Measurements from ENCODE around the gene CUL4A.

CUL4A gene

DNA sequence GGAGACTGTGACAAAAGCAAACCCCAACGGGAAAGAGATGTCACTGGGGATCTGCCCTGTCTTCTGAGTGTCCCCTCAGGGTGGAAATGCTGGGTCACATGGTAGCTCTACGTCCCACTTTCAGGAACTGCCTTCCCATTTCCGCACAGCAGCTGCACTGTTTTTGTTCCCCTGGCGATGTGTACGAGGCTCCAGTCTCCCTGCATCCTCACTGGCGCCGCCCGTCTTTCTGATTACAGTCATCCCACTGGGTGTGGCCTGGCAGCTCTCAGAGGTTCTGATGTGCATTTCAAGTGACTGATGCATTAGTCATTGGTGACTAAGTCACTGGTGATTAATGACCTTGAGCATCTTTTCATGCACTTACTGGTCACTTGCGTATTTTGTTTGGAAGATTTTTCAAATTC, 22.1 kb upstream of the CUL4A start (continued):
- no peak for TF ChIP-seq PPARA (CRISPR knock-in tag; IDR thresholded peaks at IDR 0.05; ENCODE audit: borderline replicate concordance)
- no peak for TF ChIP-seq BACH2 (CRISPR knock-in tag; IDR thresholded peaks at IDR 0.05; ENCODE audit: borderline replicate concordance)
- TF ChIP-seq, protein P1, sequence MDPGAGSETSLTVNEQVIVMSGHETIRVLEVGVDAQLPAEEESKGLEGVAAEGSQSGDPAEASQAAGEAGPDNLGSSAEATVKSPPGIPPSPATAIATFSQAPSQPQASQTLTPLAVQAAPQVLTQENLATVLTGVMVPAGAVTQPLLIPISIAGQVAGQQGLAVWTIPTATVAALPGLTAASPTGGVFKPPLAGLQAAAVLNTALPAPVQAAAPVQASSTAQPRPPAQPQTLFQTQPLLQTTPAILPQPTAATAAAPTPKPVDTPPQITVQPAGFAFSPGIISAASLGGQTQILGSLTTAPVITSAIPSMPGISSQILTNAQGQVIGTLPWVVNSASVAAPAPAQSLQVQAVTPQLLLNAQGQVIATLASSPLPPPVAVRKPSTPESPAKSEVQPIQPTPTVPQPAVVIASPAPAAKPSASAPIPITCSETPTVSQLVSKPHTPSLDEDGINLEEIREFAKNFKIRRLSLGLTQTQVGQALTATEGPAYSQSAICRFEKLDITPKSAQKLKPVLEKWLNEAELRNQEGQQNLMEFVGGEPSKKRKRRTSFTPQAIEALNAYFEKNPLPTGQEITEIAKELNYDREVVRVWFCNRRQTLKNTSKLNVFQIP (CRISPR knock-in tag; IDR thresholded peaks at IDR 0.05; ENCODE audit: borderline replicate concordance, low read depth), result no peak
- no peak for TF ChIP-seq ZNF70 (CRISPR knock-in tag; IDR thresholded peaks at IDR 0.05)
- TF ChIP-seq ISL1 (CRISPR knock-in tag; IDR thresholded peaks at IDR 0.05), result peak; percentile 92
- TF ChIP-seq, protein P2, sequence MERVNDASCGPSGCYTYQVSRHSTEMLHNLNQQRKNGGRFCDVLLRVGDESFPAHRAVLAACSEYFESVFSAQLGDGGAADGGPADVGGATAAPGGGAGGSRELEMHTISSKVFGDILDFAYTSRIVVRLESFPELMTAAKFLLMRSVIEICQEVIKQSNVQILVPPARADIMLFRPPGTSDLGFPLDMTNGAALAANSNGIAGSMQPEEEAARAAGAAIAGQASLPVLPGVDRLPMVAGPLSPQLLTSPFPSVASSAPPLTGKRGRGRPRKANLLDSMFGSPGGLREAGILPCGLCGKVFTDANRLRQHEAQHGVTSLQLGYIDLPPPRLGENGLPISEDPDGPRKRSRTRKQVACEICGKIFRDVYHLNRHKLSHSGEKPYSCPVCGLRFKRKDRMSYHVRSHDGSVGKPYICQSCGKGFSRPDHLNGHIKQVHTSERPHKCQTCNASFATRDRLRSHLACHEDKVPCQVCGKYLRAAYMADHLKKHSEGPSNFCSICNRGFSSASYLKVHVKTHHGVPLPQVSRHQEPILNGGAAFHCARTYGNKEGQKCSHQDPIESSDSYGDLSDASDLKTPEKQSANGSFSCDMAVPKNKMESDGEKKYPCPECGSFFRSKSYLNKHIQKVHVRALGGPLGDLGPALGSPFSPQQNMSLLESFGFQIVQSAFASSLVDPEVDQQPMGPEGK (CRISPR knock-in tag; IDR thresholded peaks at IDR 0.05; ENCODE audit: borderline replicate concordance), result no peak
- TF ChIP-seq TOX (CRISPR knock-in tag; IDR thresholded peaks at IDR 0.05; ENCODE audit: borderline replicate concordance), result 0 out of 2 replicates have a peak, but pooled peaks have one; percentile 25
- no peak for TF ChIP-seq ESRRG (CRISPR knock-in tag; IDR thresholded peaks at IDR 0.05)
- TF ChIP-seq ZNF8 (CRISPR knock-in tag; IDR thresholded peaks at IDR 0.05), result no peak
- TF ChIP-seq ARNTL (CRISPR knock-in tag; IDR thresholded peaks at IDR 0.05; ENCODE audit: borderline replicate concordance, low read depth), result no peak

DNA sequence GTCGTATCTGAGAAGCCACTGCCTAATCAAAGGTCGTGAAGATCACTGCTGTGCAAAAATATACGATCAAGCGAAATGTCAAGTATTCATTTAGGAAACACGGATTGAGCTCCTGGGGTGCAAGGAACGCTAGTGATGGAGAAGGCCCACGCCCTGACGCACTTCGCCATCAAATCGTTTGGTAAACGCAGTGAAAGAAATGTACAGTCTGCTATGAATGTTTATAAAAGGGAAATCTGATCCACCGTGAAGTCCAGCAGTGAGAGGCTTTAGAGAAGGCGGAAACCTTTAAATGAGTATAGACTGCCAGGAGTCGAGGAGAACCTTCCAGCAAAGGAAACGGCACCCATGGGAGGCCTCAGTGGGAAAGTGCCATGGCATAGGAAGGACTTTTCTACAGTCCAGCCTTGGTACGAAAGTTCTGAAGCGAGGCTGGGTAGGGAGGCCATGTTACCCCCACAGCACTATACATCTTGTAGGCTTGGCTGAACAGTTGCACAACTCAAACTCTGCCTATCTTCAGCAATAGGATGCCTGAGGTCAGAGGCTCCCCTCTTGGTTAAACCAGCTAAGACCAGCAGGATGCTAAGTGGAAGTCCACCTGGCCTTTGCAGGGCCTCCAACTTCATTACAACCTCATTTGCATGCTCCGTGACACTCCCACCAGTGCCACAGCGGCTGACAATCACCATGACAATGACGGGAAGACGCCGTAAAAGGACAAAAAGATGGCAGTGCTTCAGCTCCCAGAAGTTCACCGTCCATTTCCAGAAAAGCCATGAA, 21.3 kb upstream of the CUL4A start:
- ATAC-seq, result no peak

DNA sequence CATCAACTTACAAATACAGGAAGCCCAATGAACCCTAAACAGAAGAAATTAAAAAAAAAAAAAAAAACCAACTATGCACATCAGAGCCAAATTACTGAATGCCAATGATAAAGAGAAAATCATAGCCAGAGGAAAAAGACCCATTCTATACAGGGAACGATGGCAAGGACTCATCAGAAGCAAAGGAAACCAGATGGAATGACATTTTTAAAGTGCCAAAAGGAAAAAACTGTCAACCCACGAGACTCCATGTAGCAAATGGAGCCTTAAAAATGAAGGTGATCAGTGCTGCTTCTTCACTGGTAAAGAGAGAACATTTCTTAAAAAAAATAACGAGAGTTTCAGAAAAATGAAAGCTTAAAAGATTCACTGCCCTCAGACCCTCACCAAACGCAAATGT, 19.2 kb upstream of the CUL4A start:
- no peak for TF ChIP-seq OSR1 (CRISPR knock-in tag; IDR thresholded peaks at IDR 0.05)
- no peak for TF ChIP-seq ZNF8 (CRISPR knock-in tag; IDR thresholded peaks at IDR 0.05)
- no peak for TF ChIP-seq PPARA (CRISPR knock-in tag; IDR thresholded peaks at IDR 0.05; ENCODE audit: borderline replicate concordance)
- TF ChIP-seq SNAI2 (CRISPR knock-in tag; IDR thresholded peaks at IDR 0.05), result no peak
- no peak for TF ChIP-seq ZNF565 (CRISPR knock-in tag; conservative IDR thresholded peaks at IDR 0.05; ENCODE audit: low read depth)
- TF ChIP-seq, protein P3, sequence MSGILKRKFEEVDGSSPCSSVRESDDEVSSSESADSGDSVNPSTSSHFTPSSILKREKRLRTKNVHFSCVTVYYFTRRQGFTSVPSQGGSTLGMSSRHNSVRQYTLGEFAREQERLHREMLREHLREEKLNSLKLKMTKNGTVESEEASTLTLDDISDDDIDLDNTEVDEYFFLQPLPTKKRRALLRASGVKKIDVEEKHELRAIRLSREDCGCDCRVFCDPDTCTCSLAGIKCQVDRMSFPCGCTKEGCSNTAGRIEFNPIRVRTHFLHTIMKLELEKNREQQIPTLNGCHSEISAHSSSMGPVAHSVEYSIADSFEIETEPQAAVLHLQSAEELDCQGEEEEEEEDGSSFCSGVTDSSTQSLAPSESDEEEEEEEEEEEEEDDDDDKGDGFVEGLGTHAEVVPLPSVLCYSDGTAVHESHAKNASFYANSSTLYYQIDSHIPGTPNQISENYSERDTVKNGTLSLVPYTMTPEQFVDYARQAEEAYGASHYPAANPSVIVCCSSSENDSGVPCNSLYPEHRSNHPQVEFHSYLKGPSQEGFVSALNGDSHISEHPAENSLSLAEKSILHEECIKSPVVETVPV (CRISPR knock-in tag; IDR thresholded peaks at IDR 0.05), result no peak
- no peak for TF ChIP-seq ARNTL (CRISPR knock-in tag; IDR thresholded peaks at IDR 0.05; ENCODE audit: borderline replicate concordance, low read depth)
- TF ChIP-seq ZFP30 (CRISPR knock-in tag; IDR thresholded peaks at IDR 0.05), result no peak
- TF ChIP-seq, protein P4, sequence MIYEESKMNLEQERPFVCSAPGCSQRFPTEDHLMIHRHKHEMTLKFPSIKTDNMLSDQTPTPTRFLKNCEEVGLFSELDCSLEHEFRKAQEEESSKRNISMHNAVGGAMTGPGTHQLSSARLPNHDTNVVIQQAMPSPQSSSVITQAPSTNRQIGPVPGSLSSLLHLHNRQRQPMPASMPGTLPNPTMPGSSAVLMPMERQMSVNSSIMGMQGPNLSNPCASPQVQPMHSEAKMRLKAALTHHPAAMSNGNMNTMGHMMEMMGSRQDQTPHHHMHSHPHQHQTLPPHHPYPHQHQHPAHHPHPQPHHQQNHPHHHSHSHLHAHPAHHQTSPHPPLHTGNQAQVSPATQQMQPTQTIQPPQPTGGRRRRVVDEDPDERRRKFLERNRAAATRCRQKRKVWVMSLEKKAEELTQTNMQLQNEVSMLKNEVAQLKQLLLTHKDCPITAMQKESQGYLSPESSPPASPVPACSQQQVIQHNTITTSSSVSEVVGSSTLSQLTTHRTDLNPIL (CRISPR knock-in tag; IDR thresholded peaks at IDR 0.05; ENCODE audit: low read depth), result no peak
- TF ChIP-seq ESRRG (CRISPR knock-in tag; IDR thresholded peaks at IDR 0.05), result no peak
- ATAC-seq, result no peak

More for the DNA sequence above, 21.3 kb upstream of the CUL4A start:
- TF ChIP-seq ZFP3 (CRISPR knock-in tag; IDR thresholded peaks at IDR 0.05) (no peak), ZFP30 (CRISPR knock-in tag; IDR thresholded peaks at IDR 0.05) (no peak), OSR1 (CRISPR knock-in tag; IDR thresholded peaks at IDR 0.05) (no peak), TCF4 (CRISPR knock-in tag; IDR thresholded peaks at IDR 0.05; ENCODE audit: borderline replicate concordance) (no peak), ARNTL (CRISPR knock-in tag; IDR thresholded peaks at IDR 0.05; ENCODE audit: borderline replicate concordance, low read depth) (no peak), TOX (CRISPR knock-in tag; IDR thresholded peaks at IDR 0.05; ENCODE audit: borderline replicate concordance) (no peak), PPARA (CRISPR knock-in tag; IDR thresholded peaks at IDR 0.05; ENCODE audit: borderline replicate concordance) (no peak), ISL1 (CRISPR knock-in tag; IDR thresholded peaks at IDR 0.05) (no peak), ZNF565 (CRISPR knock-in tag; conservative IDR thresholded peaks at IDR 0.05; ENCODE audit: low read depth) (no peak), ZC3H10 (CRISPR knock-in tag; IDR thresholded peaks at IDR 0.05) (no peak), GLIS3 (CRISPR knock-in tag; IDR thresholded peaks at IDR 0.05) (no peak)
- TF ChIP-seq, protein P3 (CRISPR knock-in tag; IDR thresholded peaks at IDR 0.05), result no peak
- TF ChIP-seq, protein P1 (CRISPR knock-in tag; IDR thresholded peaks at IDR 0.05; ENCODE audit: borderline replicate concordance, low read depth), result no peak
- TF ChIP-seq, protein P5, sequence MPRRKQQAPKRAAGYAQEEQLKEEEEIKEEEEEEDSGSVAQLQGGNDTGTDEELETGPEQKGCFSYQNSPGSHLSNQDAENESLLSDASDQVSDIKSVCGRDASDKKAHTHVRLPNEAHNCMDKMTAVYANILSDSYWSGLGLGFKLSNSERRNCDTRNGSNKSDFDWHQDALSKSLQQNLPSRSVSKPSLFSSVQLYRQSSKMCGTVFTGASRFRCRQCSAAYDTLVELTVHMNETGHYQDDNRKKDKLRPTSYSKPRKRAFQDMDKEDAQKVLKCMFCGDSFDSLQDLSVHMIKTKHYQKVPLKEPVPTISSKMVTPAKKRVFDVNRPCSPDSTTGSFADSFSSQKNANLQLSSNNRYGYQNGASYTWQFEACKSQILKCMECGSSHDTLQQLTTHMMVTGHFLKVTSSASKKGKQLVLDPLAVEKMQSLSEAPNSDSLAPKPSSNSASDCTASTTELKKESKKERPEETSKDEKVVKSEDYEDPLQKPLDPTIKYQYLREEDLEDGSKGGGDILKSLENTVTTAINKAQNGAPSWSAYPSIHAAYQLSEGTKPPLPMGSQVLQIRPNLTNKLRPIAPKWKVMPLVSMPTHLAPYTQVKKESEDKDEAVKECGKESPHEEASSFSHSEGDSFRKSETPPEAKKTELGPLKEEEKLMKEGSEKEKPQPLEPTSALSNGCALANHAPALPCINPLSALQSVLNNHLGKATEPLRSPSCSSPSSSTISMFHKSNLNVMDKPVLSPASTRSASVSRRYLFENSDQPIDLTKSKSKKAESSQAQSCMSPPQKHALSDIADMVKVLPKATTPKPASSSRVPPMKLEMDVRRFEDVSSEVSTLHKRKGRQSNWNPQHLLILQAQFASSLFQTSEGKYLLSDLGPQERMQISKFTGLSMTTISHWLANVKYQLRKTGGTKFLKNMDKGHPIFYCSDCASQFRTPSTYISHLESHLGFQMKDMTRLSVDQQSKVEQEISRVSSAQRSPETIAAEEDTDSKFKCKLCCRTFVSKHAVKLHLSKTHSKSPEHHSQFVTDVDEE (CRISPR knock-in tag; IDR thresholded peaks at IDR 0.05), result no peak

All from SK-N-SH treated with all-trans-retinoic acid at 6 μM for 48 hours (cell line).